Astrocyte (in vitro differentiated cells and primary cell): ENCODE results near the gene C1QTNF12.

Experiments
- EZH2 ChIP-seq: IDR thresholded peaks from 2 replicates; pipeline ENCODE4 v1.6.1; 2012; ENCODE audit warnings: mild to moderate bottlenecking, low read length, inconsistent platforms; ENCODE audit not compliant: insufficient read depth
- TF ChIP-seq, protein P1 (sequence below): IDR thresholded peaks from 2 replicates; pipeline ENCODE4 v1.5.1; 2011; ENCODE audit warnings: low read depth, mild to moderate bottlenecking, inconsistent platforms, low read length, moderate library complexity; ENCODE audit not compliant: insufficient read depth

DNA sequence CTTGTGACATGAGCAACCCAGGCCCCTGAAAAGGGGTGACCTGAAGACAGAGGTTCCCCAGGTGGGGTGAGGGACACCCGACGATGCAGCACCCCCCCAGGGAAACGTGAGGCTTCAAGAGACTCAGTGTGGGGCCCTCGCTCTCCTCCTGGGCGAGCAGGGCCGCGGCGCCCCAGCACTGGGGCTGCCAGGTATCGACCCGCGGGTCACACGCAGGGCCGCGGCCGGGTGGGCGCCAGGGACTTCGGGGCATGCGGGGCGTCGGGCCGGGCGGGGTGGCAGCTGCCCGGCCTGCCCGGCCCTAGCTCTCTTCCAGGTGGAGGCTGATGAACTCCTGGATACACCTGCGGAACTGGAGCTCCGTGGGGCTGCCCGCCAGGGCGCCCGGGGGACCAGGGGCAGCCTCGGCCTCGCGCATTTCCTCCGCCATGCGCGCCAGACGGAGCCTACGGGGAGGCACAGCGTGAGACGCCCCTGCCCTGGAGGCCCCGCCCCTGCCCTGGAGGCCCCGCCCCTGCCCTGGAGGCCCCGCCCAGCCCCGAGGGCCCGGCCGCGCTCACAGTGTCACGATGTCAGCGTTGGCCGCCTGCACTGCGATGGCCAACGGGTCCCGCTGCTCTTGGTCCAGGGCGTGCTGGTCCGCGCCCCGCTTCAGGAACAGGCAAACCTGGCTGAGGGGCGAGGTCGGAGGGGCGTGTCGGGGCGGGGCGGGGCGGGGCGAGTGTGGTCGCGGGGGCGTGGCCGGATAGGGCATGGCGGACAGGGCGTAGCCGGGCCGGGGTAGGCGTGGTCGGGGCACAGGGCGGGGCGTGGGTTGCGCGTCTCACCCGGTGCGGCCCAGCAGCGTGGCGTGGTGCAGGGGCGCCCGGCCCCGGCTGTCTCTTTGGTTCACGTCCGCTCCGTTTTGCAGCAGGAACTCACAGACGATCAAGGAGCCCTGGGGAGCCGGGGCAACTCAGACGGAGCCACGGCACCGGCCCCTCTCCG lies 47.0 kb upstream of the C1QTNF12 start:
- TF ChIP-seq, protein P1, sequence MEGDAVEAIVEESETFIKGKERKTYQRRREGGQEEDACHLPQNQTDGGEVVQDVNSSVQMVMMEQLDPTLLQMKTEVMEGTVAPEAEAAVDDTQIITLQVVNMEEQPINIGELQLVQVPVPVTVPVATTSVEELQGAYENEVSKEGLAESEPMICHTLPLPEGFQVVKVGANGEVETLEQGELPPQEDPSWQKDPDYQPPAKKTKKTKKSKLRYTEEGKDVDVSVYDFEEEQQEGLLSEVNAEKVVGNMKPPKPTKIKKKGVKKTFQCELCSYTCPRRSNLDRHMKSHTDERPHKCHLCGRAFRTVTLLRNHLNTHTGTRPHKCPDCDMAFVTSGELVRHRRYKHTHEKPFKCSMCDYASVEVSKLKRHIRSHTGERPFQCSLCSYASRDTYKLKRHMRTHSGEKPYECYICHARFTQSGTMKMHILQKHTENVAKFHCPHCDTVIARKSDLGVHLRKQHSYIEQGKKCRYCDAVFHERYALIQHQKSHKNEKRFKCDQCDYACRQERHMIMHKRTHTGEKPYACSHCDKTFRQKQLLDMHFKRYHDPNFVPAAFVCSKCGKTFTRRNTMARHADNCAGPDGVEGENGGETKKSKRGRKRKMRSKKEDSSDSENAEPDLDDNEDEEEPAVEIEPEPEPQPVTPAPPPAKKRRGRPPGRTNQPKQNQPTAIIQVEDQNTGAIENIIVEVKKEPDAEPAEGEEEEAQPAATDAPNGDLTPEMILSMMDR, result no peak
- no peak for TF ChIP-seq EZH2
